Measurements from ENCODE around the gene PLPPR3.

The PLPPR3 gene

DNA sequence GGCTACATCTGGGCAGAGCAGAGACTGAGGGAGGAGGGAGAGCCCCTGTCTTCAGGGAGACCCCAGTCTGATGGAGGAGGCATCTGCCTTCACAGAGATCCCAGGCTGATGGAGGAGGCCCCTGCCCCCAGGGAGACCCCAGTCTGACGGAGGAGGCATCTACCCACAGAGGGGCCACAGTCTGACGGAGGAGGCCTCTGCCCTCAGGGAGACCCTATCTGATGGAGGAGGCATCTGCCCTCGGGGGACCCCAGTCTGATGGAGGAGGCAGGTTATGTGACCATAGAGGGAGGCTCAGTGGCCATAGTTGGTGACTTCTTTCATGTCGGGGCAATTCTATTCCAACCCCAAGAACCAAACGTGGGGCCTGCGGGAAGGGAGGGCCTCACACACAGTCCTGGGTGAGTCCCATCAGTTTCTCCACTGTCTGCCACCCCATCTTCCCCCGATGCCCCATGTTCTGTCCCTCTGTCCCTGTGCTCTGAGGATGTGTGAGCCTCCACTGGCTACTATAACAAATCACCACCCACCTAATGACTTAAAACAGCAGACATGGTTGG, 56.5 kb downstream of the PLPPR3 start:
- DNase-seq, result no peak

DNA sequence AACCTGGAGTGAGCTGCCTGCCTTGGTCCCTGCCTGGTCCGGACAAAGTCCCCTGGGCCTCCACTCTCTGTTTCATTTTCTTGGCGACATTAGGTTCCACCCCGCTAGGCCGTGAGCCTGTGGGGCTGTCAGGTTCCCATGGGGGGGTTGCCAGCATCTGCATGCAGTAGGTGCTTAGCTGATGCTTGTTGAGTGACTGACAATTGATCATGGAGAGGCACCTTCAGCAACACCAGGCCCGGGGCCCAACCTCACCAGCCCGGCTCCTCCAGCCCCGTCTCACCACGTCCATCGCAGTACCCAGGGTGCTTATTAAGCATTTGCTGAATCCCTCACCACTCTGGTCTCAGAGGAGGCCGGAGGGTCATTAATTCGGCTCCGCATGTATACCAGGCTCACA, 57.5 kb downstream of the PLPPR3 start:
- no peak for DNase-seq

DNA sequence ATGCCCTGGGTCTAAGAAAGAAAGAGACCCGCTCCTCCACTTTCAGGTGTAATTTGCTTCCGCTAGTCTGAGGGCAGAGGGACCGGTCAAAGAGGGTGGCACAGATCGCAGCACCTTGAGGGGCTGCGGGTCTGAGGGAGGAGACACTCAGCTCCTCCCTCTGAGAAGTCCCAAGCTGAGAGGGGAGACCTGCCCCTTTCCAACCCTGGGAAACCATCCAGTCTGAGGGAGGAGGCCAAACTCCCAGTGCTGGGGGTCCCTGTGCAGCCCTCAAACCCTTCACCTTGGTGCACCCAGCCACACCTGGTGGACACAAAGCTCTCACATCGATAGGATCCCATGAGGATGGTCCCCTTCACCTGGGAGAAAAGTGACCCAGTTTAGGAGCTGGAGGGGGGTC, 57.9 kb downstream of the PLPPR3 start:
- DNase-seq, result no peak

DNA sequence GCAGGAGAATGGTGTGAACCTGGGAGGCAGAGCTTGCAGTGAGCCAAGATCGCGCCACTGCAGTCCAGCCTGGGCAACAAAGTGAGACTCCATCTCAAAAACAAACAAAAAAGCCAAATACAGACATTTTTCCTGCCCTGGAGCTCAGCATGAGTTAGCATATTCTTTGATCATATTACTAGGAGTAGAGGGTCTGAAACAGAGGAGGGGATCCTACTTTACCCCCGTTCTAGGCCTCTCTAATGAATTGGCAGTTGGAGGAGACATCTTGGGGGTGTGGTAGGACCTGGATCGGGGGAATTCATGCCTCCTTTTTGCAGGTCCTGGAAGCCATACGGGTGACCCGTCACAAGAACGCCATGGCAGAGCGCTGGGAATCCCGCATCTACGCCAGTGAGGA, 58.6 kb downstream of the PLPPR3 start:
- DNase-seq, result no peak
